Esophagus squamous epithelium (tissue), 5 donors: ENCODE measurements around the gene LECT2. TPM values are rescaled to one million over a fixed set of nuclear protein-coding genes. Genes with fewer than 3 reads are reported as not detected.

Experiments
- DNase-seq: peaks from one replicate; lab custom pipeline; 2025; lab: John Stamatoyannopoulos, UW
- H3K27ac ChIP-seq, 4 donors: fragments of 200-600 bp; sonication (generic); one replicate each; pipeline ENCODE4 v1.5.1; 2016 to 2019; ENCODE audit warnings: mild to moderate bottlenecking in 1 of 4
- H3K27me3 ChIP-seq, 4 donors: fragments of 200-600 bp; sonication (generic); 1 replicate in 3 of 4; 2 replicates in 1 of 4; pipeline versions ENCODE4 v1.5.1 to v1.6.0; 2017 to 2021; ENCODE audit warnings: antibody characterized with exemption in 1 of 4
- H3K36me3 ChIP-seq, 3 donors: fragments of 200-600 bp; sonication (generic); one replicate each; pipeline ENCODE4 v1.5.1; 2016 to 2019
- H3K4me1 ChIP-seq, 3 donors: fragments of 200-600 bp; sonication (generic); one replicate each; pipeline ENCODE4 v1.5.1; 2017 to 2019
- H3K4me3 ChIP-seq, 4 donors: fragments of 200-600 bp; sonication (generic); 1 replicate in 3 of 4; 2 replicates in 1 of 4; pipeline ENCODE4 v1.5.1; 2016 to 2019; ENCODE audit warnings: mild to moderate bottlenecking in 2 of 4, moderate library complexity in 1 of 4
- H3K9me3 ChIP-seq, 3 donors: fragments of 200-600 bp; sonication (generic); one replicate each; pipeline ENCODE4 v1.5.1; 2016 to 2019
- POLR2A ChIP-seq, 4 donors: fragments of 450-650 bp; IDR thresholded peaks; one replicate each; pipeline ENCODE4 v1.6.1; 2017; ENCODE audit warnings: antibody characterized with exemption in 4 of 4, mild to moderate bottlenecking in 4 of 4, moderate library complexity in 3 of 4
- WGBS, 2 donors: methylation state at CpG; one replicate each; pipeline ENCODE4 v1.1.5; 2018; 5-methylcytosine and 5-hydroxymethylcytosine counted together
- intact Hi-C: fragments of 100-400 bp; cut with DNase I; formaldehyde crosslinking; loops from one replicate; pipeline ENCODE4 v1.15.0; 2022
- total RNA-seq, 4 donors: library from RNA; depleted of rRNA; stranded (reverse); fragments of >200 nt; gene quantifications; one replicate each; pipeline ENCODE4 v1.1.0, GENCODE V29; 2016
- TF ChIP-seq, protein P1 (sequence below), 6 experiments: fragments of 450-650 bp in 4 of 6; fragments of 200-600 bp in 2 of 6; sonication (generic) in 2 of 6; IDR thresholded peaks; one replicate each; pipeline ENCODE4 v1.5.1; 2016 to 2019; ENCODE audit warnings: antibody characterized with exemption in 6 of 6, mild to moderate bottlenecking in 4 of 6, moderate library complexity in 4 of 6
- donor health status: DM: yes; HTN: yes; CAD: no.

The LECT2 gene
- total RNA-seq, 4 donors from 2014 or later, result not detected

DNA sequence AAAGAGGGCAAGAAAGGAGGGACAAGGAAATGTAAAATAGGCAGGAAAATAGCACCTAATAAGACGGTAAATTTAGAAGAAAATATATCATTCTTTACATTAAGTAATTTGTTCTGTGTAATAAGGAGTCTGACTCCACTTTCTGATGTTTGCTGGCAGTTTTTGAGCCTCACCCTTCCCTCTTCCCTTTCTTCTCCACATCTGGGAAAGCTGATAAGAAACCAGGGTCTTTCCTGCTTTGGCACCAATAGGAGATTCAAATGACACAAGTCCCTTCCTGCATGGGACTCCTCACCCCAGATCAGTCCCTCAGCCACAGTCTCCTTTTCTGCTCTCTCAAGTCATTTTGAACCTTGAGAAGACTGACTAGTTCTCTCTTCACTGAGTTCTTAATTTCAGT lies 31.2 kb upstream of the LECT2 start:
- intact Hi-C loops, result no loop called here
- no peak overlapping the region for H3K4me3 ChIP-seq
- WGBS, 2 donors, result 56 to 66% methylated on average over 1 of the region's 1 CpG
- no peaks in the 10 kb centered on the region for H3K9me3 ChIP-seq
- TF ChIP-seq, protein P1, sequence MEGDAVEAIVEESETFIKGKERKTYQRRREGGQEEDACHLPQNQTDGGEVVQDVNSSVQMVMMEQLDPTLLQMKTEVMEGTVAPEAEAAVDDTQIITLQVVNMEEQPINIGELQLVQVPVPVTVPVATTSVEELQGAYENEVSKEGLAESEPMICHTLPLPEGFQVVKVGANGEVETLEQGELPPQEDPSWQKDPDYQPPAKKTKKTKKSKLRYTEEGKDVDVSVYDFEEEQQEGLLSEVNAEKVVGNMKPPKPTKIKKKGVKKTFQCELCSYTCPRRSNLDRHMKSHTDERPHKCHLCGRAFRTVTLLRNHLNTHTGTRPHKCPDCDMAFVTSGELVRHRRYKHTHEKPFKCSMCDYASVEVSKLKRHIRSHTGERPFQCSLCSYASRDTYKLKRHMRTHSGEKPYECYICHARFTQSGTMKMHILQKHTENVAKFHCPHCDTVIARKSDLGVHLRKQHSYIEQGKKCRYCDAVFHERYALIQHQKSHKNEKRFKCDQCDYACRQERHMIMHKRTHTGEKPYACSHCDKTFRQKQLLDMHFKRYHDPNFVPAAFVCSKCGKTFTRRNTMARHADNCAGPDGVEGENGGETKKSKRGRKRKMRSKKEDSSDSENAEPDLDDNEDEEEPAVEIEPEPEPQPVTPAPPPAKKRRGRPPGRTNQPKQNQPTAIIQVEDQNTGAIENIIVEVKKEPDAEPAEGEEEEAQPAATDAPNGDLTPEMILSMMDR (IDR thresholded peaks at IDR 0.05), result no peak
- TF ChIP-seq POLR2A (IDR thresholded peaks at IDR 0.05), result no peak
- H3K4me1 ChIP-seq, result peaks cover 0 to 9% (median 3%) of the 10 kb centered on the region in 3 donors
- DNase-seq, result no peak
- H3K36me3 ChIP-seq, result no peaks in the 10 kb centered on the region
- peaks cover 0 to 8% (median 0%) of the 10 kb centered on the region in 4 donors for H3K27me3 ChIP-seq
- H3K27ac ChIP-seq, result no peak overlapping the region

DNA sequence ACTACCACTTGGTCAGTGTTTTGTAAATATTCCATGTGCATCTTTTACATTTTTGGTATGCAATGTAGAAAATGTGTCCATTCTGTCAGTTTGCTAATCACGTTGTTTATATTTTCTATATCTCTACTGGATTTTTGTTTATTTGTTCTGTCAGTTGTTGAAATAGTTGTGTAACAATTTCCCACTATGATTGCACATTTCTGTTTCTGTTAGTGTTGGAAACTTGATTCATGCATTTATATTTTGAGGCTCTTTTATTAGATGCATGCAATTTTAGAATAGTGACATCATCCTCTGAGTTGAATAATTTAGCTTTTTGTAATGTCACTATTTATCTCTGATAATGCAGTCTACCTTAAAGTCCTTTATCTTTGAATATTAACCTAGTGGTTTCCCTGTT lies 25.8 kb upstream of the LECT2 start:
- intact Hi-C loops, result no loop called here
- no peaks in the 10 kb centered on the region for H3K36me3 ChIP-seq
- no peaks in the 10 kb centered on the region for H3K9me3 ChIP-seq
- peaks cover 0 to 4% (median 0%) of the 10 kb centered on the region in 3 donors for H3K4me1 ChIP-seq
- H3K27me3 ChIP-seq, result peaks cover 0 to 23% (median 0%) of the 10 kb centered on the region in 4 donors
- no peak for DNase-seq
- 56 to 68% methylated on average over 1 of the region's 1 CpG for WGBS, 2 donors
- H3K4me3 ChIP-seq, result no peak overlapping the region
- H3K27ac ChIP-seq, result no peak overlapping the region
- TF ChIP-seq, protein P1 (IDR thresholded peaks at IDR 0.05), result no peak
- no peak for TF ChIP-seq POLR2A (IDR thresholded peaks at IDR 0.05)

DNA sequence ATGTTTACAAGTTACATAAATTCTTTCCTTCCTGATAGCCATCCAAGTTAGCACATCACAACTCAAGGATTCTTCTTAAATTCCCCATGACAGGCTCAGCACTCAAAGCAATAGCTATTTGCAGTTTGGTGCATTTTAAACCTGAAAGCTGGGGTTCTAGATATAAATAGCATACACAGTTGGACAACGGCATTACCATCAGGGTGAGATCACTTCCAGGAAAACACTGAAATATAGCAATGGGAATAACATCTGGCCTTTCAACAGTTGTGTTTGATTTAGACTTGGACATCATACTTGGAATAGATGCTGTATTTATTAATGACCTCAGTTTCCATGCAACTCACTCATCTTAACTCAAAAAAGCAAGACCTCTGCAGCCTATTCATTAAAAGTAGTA lies 24.7 kb upstream of the LECT2 start:
- WGBS, 2 donors, result 29 to 55% methylated on average over 1 of the region's 1 CpG
- Histone ChIP-seq H3K27me3 (peaks cover 0 to 34% (median 0%) of the 10 kb centered on the region in 4 donors), H3K4me1 (peaks cover 0 to 4% (median 0%) of the 10 kb centered on the region in 3 donors), H3K36me3 (no peaks in the 10 kb centered on the region), H3K27ac (no peak overlapping the region), H3K9me3 (no peaks in the 10 kb centered on the region), H3K4me3 (no peak overlapping the region)
- no peak for TF ChIP-seq POLR2A (IDR thresholded peaks at IDR 0.05)
- TF ChIP-seq, protein P1 (IDR thresholded peaks at IDR 0.05), result no peak
- intact Hi-C loops, result no loop called here
- no peak for DNase-seq

DNA sequence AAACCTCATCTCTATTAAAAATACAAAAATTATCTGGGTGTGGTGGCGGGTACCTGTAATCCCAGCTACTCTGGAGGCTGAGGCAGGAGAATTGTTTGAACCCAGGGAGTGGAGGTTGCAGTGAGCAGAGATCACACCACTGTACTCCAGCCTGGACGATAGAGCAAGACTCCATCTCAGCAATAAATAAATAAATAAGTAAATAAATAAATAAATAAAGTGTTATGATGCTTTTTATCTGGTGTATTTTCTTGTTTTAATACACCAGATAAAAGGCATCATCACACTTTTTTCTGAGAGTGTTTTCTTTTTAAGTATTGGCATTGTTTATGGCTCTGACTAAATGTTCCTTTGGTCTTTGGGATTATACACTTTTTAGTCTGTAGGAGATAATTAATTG lies 24.2 kb upstream of the LECT2 start:
- Histone ChIP-seq H3K4me1 (peaks cover 0 to 4% (median under 1%) of the 10 kb centered on the region in 3 donors), H3K36me3 (no peaks in the 10 kb centered on the region), H3K27ac (no peak overlapping the region), H3K9me3 (no peaks in the 10 kb centered on the region), H3K27me3 (peaks cover 0 to 36% (median 0%) of the 10 kb centered on the region in 4 donors), H3K4me3 (no peak overlapping the region)
- WGBS, 2 donors, result 78% methylated on average over 2 of the region's 2 CpGs
- no peak for TF ChIP-seq POLR2A (IDR thresholded peaks at IDR 0.05)
- TF ChIP-seq, protein P1 (IDR thresholded peaks at IDR 0.05), result no peak
- no peak for DNase-seq
- intact Hi-C loops, result no loop called here

DNA sequence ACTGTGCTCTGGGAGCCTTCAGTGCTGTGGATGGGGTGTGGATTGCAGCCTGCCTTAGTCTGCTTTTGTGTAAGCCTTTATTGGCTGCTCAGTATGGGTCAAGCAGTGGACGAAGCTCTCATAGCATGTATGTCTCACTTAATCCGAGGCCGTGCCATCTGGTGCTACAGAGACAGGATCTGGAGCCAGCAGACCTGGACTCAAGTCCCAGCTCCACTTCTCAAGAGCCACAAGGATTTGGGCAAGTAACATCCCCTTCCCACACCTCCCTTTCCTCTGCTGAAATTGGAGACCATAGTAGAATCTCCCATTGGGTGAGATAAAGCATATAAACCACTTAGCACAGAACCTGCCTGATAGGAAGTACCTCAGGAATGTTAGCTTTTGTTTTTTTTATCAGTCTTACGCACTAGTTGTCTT lies 23.4 kb upstream of the LECT2 start:
- no peak overlapping the region for H3K27ac ChIP-seq
- intact Hi-C loops, result no loop called here
- H3K9me3 ChIP-seq, result no peaks in the 10 kb centered on the region
- DNase-seq, result no peak
- WGBS, 2 donors, result 97 to 98% methylated on average over 2 to 4 of the region's 4 CpGs
- H3K27me3 ChIP-seq, result peaks cover 0 to 36% (median 0%) of the 10 kb centered on the region in 4 donors
- peaks cover 0 to 6% (median 3%) of the 10 kb centered on the region in 3 donors for H3K4me1 ChIP-seq
- H3K36me3 ChIP-seq, result no peaks in the 10 kb centered on the region
- TF ChIP-seq, protein P1 (IDR thresholded peaks at IDR 0.05), result no peak
- no peak overlapping the region for H3K4me3 ChIP-seq
